Bronchial epithelial cell (primary cell): ENCODE data around the gene LSP1. TPM values are rescaled to one million over a fixed set of nuclear protein-coding genes. Genes with fewer than 3 reads are reported as not detected.

Experiments
- DNase-seq: peaks from one replicate; pipeline ENCODE4 v3.0.0-alpha.2; 2010; ENCODE audit warnings: low read depth
- FAIRE-seq: peaks from 2 replicates; lab custom pipeline; 2011; peaks lifted over from hg19 to GRCh38; lab: Jason Lieb, UNC
- H3K27me3 ChIP-seq: 2 replicates; pipeline ENCODE4 v1.5.1; 2011; ENCODE audit warnings: low read length; ENCODE audit not compliant: control insufficient read depth, insufficient read depth
- H3K36me3 ChIP-seq: 2 replicates; pipeline ENCODE4 v1.5.1; 2011; ENCODE audit warnings: low read length; ENCODE audit not compliant: control insufficient read depth, insufficient read depth
- H3K4me3 ChIP-seq: 2 replicates; pipeline ENCODE4 v1.5.1; 2011; ENCODE audit warnings: mild to moderate bottlenecking, low read depth, low read length, control low read depth
- total RNA-seq: library from RNA; depleted of rRNA; stranded (reverse); fragments of >200 nt; gene quantifications from 2 replicates; pipeline ENCODE4 v1.2.1, GENCODE V29; 2014
- TF ChIP-seq, protein P1 (sequence below): IDR thresholded peaks from 2 replicates; pipeline ENCODE4 v1.5.1; 2011; ENCODE audit warnings: mild to moderate bottlenecking, moderate library complexity, low read length, control low read depth, inconsistent platforms; ENCODE audit not compliant: insufficient read depth, severe bottlenecking

The LSP1 gene
- total RNA-seq, 1 donor from 2014 or later: 0.26 TPM

DNA sequence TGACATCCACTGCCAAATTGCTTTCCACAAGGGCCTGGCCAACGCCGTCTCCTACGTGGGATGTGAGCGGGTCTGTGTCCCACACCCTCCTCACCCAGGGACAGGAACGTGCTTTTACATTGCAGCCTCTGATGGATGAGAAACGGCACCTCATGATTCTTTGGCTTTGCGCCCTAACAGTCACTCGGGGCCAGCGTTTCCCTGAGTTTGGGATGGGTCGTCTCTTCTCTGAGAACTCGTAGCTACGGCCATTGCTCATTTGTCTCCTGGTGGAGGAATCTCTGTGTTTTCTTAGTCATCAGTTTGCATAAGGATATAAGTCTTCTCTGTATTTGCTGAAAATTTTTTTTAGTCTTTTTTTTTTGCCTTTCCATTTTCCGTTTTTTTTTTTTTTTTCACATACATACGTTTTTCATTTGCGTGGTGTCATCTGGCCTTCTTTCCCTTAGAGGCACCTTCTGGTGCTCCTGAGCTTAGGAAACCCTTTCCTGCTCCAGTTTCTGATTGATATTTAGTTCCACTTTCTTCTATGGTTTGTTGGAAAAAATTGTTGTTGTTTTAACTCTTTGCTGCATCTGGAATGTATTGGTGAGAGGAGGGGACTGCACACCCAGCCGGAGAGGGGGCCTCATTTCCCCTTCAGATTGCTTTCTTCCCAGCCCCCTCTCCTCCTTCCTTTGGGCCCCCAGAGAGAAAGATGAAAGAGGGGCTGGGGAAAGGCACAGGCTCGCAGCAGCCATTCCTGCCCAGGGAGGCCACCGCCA is 78.6 kb downstream of the LSP1 start:
- FAIRE-seq (peak; percentile 40), DNase-seq (peak; percentile 22)
- Histone ChIP-seq H3K4me3 (no peak overlapping the region), H3K36me3 (no peaks in the 10 kb centered on the region), H3K27me3 (no peaks in the 10 kb centered on the region)
- TF ChIP-seq, protein P1, sequence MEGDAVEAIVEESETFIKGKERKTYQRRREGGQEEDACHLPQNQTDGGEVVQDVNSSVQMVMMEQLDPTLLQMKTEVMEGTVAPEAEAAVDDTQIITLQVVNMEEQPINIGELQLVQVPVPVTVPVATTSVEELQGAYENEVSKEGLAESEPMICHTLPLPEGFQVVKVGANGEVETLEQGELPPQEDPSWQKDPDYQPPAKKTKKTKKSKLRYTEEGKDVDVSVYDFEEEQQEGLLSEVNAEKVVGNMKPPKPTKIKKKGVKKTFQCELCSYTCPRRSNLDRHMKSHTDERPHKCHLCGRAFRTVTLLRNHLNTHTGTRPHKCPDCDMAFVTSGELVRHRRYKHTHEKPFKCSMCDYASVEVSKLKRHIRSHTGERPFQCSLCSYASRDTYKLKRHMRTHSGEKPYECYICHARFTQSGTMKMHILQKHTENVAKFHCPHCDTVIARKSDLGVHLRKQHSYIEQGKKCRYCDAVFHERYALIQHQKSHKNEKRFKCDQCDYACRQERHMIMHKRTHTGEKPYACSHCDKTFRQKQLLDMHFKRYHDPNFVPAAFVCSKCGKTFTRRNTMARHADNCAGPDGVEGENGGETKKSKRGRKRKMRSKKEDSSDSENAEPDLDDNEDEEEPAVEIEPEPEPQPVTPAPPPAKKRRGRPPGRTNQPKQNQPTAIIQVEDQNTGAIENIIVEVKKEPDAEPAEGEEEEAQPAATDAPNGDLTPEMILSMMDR: no peak

DNA sequence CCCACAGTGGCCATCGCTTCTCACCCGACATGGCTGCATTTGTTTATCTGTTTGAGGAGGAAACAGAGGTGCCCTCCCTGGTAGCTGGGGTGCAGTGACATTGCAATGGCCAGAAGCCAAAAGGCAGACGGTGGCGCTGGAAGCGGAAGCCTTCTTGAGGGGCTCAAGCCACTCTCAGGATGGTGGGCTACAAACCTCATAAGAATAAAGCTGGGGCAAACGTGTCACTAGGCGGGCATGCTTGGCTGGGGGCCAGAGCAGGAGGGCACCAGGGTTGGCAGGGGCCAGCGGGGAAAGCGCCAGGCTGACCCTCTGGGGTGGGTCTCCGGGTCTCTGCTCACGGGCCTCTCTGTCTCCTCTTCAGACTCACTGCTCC is 79.2 kb downstream of the LSP1 start:
- Histone ChIP-seq H3K4me3 (no peak overlapping the region), H3K36me3 (no peaks in the 10 kb centered on the region), H3K27me3 (no peaks in the 10 kb centered on the region)
- FAIRE-seq (no peak), DNase-seq (no peak)
- TF ChIP-seq, protein P1: no peak

DNA sequence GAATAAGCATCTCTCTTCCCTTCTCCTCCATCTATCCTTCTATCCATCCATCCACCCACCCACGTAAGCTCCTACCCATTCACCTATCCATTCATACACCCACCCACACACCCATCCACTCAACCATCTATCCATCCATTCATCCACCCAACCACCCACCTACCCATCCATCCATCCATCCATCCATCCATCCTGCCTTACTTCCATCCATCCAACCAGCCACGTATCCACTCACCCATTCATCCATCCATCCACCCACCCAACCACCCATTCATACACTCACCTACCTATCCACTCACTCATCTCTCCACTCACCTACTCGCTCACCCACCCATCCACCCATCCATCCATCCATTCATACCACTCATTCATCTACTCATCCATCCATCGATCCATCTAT is 79.8 kb downstream of the LSP1 start:
- H3K36me3 ChIP-seq: no peaks in the 10 kb centered on the region
- TF ChIP-seq, protein P1: no peak
- FAIRE-seq (peak; percentile 32), DNase-seq (no peak)
- H3K27me3 ChIP-seq: no peaks in the 10 kb centered on the region
- H3K4me3 ChIP-seq: no peak overlapping the region

DNA sequence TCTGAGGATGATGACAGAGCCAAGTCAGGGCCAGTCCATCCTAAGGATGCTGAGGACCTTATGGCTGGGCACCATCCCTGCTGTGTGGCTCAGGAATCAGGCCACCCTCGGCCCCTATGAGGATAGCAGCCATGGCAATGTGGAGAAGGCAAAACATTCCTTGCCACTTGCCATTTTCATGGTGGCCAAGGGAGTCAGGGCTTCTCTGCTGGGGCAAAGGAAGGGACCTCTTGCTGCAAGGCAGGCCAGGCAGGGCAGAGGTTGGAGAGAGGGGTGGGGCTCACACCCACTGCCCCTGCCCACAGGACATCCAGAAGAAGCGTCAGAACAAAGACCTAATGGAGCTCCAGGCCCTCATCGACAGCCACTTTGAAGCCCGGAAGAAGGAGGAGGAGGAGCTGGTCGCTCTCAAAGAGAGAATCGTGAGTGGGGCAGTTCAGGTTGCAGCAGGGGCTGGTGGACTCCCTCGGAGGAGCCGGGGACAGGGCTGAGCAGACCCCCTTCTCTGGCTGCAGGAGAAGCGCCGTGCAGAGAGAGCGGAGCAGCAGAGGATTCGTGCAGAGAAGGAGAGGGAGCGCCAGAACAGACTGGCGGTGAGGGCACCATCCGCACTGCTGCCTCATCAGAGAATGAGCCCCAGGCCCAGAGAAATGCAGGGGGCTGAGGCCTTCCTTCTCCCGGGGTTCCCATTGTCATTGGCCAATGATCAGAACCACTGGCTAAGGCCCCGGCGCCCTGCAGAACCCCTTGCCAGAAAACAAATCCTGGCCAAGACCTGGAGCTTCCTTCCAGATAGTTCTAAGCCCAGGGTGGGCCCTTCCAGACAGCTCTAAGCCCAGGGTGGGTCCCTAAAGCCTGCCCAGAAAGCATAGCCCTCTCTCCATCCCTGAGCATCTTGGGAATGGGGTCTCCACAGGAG is 80.8 kb downstream of the LSP1 start:
- Histone ChIP-seq H3K4me3 (no peak overlapping the region), H3K27me3 (no peaks in the 10 kb centered on the region), H3K36me3 (no peaks in the 10 kb centered on the region)
- TF ChIP-seq, protein P1: no peak
- no peak for DNase-seq
- FAIRE-seq: no peak

DNA sequence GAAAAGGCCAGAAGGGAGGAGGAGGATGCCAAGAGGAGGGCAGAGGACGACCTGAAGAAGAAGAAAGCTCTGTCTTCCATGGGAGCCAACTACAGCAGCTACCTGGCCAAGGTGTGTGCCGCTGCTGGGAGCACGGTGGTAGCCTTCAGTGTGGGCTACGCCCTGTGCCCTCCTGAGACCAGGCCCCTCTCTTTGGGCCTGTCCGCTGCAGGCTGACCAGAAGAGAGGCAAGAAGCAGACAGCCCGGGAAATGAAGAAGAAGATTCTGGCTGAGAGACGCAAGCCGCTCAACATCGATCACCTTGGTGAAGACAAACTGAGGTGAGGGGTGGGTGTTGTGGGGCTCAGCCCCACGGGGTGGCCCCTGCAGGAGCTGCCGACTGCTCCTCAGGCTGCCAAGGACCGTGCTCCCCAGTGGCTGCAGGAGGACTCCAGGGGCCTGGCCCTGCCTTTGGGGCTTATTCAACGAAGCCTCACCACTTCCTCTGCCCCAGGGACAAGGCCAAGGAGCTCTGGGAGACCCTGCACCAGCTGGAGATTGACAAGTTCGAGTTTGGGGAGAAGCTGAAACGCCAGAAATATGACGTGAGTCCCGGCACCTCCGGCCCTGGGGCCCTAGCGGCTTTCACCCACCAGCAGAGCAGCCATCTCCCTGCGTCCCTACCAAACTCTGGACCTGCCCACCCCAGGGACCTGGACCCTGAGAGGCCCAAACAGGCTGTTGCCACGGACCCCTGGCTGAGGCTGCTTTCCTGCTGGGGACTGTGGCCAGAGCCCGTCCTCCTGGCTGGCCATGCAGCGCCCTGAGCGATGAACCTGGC is 81.7 kb downstream of the LSP1 start:
- no peak for DNase-seq
- TF ChIP-seq, protein P1: no peak
- no peaks in the 10 kb centered on the region for H3K27me3 ChIP-seq
- no peak overlapping the region for H3K4me3 ChIP-seq
- H3K36me3 ChIP-seq: no peaks in the 10 kb centered on the region
- FAIRE-seq: no peak
